Activated CD8-positive, alpha-beta memory T cell treated with anti-CD3 and anti-CD28 coated beads, Interleukin-2, amount 50 U/mL, for 4 hours (primary cell): Measurements from ENCODE around the gene GPC6.

Experiments used
- DNase-seq: peaks from one replicate; pipeline ENCODE4 v3.0.0-alpha.2; 2020

The GPC6 gene

GRCh38 chr13:93386116-93386515 is 159.5 kb downstream of the GPC6 start:
- DNase-seq = no peak

GRCh38 chr13:93388701-93389100 is 162.1 kb downstream of the GPC6 start:
- no peak for DNase-seq

- no peak for DNase-seq
Measured at GRCh38 chr13:93397619-93398018, 171.0 kb downstream of the GPC6 start.

DNA sequence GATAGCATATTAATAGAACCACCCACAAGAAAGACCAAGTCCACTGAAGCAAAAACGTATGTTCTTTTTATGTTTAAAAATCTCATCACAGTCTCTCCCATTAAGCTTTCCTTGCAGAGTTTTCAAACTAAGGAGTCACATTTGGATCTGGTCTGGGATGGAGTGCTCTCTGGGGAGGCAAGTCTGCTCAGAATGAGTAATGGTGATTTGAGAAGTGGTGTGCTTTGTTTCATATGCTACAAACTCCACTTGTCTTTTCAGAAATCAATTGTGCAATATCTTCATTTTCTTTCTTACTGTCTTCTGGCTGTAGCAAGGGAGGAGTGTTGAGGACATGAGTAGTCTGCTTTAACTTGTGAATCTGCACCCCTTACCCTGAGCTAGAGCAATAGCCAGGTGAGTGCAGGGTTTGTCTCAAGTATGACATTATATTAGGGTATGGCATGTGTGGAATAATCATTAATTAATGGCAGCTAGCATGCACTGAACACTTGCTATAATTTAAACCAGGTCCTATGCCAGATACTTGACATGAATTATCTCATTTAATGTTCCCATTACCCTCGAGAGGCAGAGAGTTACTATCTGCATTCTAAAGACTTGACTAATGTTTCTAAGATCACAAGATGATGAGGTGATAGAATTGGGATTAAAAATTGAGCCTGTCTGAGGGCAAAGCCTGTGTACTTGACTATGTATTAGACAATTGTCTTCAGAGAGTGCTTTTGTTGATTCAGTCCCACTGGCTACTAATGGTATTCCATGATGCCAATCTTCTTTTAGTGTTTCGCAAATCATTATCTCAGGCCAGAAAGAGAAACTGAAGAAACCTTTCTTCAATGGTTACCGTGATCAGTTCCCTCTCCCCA is 171.8 kb downstream of the GPC6 start:
- no peak for DNase-seq

DNA sequence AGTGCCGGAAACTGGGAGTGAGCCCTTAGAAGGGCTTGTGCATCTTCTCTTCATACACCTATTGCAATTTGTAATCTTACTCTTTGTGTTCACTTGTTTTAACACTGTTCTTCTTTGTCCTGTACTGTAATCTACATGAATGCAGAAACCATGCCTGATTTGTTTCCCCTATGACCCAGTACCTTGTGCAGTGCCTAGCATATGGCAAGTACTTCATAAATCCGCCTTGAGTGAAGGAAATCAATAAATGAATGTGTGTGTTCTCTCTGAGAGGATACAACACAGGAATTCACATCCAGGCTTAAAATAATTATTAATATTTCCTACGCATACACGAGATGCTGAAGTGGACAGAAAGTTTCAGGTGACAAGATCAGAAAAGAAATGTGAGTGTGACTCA is 172.6 kb downstream of the GPC6 start:
- no peak for DNase-seq

DNA sequence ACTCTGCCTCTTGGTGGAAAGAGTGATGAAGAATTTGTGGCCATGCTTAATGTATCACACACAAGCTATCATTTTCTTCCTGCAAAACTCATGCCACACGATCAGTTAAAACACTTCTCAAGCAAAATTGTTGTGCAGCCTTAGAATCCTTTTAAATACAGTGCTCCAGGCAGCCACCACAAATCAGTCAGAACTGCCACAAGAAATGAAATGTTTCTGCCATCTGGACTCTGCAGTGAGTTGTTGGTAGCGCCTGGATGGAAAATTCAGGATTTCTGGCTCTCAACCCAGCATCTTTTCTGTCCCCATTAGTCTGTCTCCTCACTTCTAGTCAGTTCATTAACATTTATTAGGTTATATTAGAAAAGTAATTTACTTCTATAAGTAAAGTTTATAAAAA is 179.5 kb downstream of the GPC6 start:
- DNase-seq = no peak

DNA sequence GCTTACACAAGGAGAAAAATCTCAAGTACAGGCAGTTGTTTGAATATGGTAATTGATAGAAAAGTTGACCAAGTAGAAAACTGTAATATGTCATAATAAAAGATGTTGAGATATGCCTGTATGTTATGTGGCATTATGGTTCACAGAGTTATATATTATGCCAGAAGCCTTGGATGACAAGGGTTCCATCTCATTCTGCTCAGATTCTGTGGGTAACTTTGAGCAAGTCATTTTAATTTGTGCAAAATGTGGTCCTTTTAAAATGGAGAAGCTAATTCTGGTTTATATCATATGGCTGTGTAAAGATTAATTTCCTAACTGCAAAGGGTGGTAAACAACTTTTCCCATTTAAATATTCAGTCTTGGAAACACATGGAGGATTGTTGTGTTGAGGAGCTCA is 180.9 kb downstream of the GPC6 start:
- no peak for DNase-seq

- DNase-seq = no peak
Measured at GRCh38 chr13:93409001-93409400, 182.4 kb downstream of the GPC6 start.

DNA sequence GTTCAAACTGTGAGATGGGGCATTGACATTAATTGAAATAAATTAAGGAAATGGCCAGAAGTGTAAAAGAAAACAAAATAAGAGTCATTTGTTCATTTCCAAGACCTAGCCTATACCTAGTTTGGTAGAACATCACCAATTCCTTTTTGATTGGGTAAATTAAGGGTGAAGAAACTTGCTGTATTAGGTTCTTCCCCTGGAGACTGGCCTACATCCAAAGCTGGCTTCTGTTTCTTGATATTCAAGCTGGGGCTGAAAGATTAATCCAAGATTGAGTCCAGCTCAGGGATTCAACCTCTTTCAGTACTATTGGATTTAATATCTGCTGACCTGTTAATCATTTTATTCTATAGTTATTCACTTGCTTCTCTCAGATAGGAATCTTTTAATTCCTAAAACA is 183.2 kb downstream of the GPC6 start:
- no peak for DNase-seq

GRCh38 chr13:93411186-93411680 is 184.6 kb downstream of the GPC6 start:
- DNase-seq = no peak

DNA sequence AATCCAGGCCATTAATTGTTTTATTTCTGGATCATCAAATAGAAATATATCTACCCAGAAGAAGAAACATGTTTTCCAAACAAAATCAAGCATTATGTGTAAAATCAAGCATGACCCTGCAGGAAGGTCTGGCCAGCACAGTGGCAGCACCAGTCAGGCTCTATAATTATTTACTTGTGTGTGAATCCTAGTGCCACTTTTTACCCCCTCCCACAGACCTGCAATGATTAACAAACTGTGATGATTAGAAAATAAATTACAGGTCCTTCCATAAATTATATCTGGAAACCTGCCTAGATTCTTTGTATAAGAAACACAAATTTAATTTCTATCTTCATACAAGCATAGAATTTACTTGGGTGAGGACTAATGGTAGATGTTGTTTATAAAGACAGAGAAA is 186.1 kb downstream of the GPC6 start:
- no peak for DNase-seq

- no peak for DNase-seq
Measured at GRCh38 chr13:93413972-93414717, 187.5 kb downstream of the GPC6 start.

DNA sequence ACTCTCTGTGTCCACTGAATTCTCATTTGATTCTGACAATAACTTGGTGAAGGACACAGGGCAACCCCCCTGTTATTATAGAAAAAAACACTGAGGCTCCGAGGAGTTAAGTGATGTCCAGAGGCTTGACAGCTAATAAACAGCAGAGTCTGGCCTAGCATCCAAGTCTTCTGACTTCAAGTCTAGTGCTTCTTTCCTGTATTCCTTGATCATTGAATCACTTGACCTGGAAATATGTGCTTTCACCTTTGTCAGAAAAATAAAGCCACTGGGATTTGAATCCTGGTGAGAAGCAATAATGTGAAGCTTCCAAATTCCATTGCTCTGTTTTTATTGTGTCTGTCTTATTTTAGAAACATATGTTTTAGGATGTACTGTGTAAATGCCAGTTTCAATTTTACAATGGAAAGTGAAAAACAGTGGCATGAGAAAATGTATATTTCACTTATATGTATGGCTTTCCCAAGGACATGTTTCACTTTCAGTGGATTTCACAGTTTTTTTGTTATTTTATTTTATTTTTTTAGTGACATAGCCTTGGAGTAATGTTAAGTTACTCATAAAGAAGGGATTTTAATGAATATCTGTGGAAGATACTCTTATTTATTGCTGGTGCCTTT is 190.2 kb downstream of the GPC6 start:
- DNase-seq = no peak

DNA sequence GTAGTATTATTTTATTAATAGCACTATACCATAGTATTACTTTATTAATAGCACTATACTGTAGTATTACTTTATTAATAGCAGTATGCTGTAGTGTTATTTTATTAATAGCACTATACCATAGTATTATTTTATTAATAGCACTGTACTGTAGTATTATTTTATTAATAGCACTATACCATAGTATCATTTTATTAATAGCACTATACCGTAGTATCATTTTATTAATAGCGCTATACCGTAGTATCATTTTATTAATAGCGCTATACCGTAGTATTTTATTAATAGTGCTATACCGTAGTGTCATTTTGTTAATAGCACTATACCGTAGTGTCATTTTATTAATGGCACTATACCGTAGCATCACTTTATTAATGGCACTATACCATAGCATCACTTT is 191.8 kb downstream of the GPC6 start:
- no peak for DNase-seq

- DNase-seq = no peak
Measured at GRCh38 chr13:93420206-93420605, 193.6 kb downstream of the GPC6 start.

DNA sequence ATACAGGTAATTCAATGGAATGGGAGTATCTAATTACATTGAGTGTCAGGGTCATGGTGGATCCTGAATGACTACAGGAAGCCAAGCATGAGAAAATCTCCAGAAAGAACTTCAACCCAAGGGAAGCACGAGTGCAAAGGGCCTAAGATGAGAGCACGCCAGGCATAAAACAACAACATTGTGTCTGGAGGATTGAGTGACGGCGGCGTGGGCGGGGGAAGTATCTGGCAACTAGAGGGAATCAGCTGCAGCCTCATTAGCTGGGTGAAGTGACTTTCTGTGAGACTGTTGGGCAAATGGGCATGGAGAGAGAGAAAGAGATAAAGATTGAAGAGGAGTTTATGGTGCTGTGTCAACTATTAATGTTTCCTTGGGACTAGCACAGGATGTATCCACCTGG is 194.3 kb downstream of the GPC6 start:
- DNase-seq = no peak

GRCh38 chr13:93422980-93423543 is 196.5 kb downstream of the GPC6 start:
- DNase-seq = no peak

- no peak for DNase-seq
Measured at GRCh38 chr13:93425411-93425810, 198.8 kb downstream of the GPC6 start.

DNA sequence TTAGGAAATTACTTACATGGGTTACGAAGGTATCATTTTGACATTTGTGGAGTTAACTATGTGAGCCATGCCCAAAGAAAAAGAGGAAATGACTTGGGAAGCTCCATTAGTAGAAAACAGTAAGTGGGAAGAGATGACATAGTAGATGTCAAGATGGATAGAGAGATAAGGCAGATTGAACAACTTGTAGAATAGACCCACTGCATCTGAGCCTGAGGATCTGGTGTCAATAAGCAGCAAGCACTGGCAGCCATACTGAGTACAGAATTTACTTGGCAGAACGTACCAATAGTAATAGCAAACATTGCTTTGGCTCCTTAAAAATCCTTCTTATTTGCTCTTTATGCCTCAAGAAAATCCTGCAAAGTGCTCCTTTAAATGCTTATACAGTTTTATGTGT is 203.8 kb downstream of the GPC6 start:
- DNase-seq = no peak

DNA sequence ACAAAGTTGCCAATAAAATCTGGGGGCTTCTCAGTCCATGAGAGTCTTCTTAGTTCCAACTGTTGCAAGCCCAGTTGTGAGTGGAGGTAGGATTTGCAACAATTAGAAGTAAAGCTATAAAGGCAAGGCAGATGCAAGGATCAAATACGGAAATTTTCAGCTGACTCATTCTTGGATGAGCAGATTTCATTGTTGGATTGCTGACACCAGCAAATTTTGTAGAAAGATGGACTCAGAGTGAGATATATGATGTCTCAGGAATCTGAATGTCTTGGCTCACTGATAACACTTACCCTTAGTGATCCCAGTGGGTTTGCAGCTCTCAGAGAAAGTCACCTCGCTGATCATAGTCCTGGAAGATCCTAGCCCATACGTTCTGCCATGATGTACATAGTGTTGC is 209.0 kb downstream of the GPC6 start:
- no peak for DNase-seq

DNA sequence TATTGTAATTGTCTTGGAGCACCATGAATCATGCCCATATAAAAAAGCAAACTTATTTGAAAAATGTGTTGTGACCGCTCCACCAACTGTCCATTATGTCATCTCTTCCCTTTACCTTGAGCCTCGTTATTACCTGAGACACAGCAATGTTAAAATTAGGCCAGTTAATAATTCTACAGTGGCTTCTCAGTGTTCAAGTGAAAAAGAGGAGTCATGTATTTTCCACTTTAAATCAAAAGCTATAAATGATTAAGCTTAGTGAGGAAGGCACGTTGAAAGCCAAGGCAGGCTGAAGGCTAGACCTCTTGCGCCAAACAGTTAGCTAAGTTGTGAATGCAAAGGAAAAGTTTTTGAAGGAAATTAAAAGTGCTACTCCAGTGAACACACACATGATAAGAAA is 210.5 kb downstream of the GPC6 start:
- no peak for DNase-seq

- DNase-seq = no peak
Measured at GRCh38 chr13:93446238-93446637, 219.6 kb downstream of the GPC6 start.

DNA sequence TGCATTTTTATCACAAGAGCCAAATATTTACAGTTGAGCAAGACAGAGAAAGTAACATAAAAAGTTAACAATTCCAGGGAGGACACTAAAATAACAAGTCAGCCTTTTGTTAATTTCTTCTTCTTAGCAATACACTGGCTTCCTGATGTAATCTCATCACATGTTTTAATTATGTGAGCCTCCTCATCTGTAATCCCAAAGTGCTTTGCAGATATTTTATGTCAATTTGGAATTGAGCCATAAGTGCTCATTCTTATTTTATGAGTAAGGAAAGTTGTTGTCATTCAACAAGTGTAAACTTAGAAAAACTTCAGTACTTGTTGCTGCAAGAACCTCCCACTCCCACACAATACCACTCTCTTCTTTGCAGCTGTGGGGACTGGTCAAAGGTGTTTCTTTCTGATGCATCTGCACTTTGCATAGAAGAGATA is 223.6 kb downstream of the GPC6 start:
- no peak for DNase-seq
